HepG2 (cell line): Measurements from ENCODE around the gene MPI. TPM values are rescaled to one million over a fixed set of nuclear protein-coding genes. Genes with fewer than 3 reads are reported as not detected.
A peak's percentile ranks its signal among the peaks of the same experiment; 100 is the strongest.

Experiments used
- BHLHE40 ChIP-seq: IDR thresholded peaks from 2 replicates; pipeline ENCODE4 v1.6.1; 2011; ENCODE audit warnings: low read length, improper control_type of control experiment
- BORCS8-MEF2B ChIP-seq: sonication (generic); formaldehyde crosslinking; IDR thresholded peaks from 2 replicates; pipeline ENCODE4 v1.8.0; 2022; ENCODE audit warnings: mild to moderate bottlenecking, missing genetic modification reagents
- BRD4 ChIP-seq: sonication (generic); formaldehyde crosslinking; IDR thresholded peaks from 2 replicates; pipeline ENCODE4 v1.4.0; 2020; ENCODE audit warnings: missing genetic modification reagents
- CBX2 ChIP-seq, 2 experiments: fragments of 200-600 bp in 1 of 2; sonication (generic); formaldehyde crosslinking in 1 of 2; IDR thresholded peaks; 2 replicates each; pipeline versions ENCODE4 v1.7.0 to v1.8.1; 2018 to 2022; ENCODE audit warnings: low read depth in 2 of 2, low read length in 1 of 2, mild to moderate bottlenecking in 1 of 2, missing genetic modification reagents in 1 of 2
- CREB3 ChIP-seq: sonication (generic); formaldehyde crosslinking; IDR thresholded peaks from 2 replicates; pipeline ENCODE4 v1.5.0; 2020; ENCODE audit warnings: missing genetic modification reagents
- HOXD1 ChIP-seq: sonication (generic); formaldehyde crosslinking; IDR thresholded peaks from 2 replicates; pipeline ENCODE4 v1.5.0; 2020; ENCODE audit warnings: missing genetic modification reagents
- MXD1 ChIP-seq: sonication (generic); formaldehyde crosslinking; IDR thresholded peaks from 2 replicates; pipeline ENCODE4 v1.4.0; 2020; ENCODE audit warnings: mild to moderate bottlenecking, missing genetic modification reagents
- NR2F6 ChIP-seq, 2 experiments: IDR thresholded peaks; 2 replicates each; pipeline ENCODE4 v1.6.1; 2016; ENCODE audit warnings: antibody characterized with exemption in 1 of 2, mild to moderate bottlenecking in 1 of 2
- POLR2A ChIP-seq, 2 experiments: IDR thresholded peaks; 2 replicates each; pipeline ENCODE4 v1.6.1; 2011; ENCODE audit warnings: low read depth in 2 of 2, low read length in 2 of 2, mild to moderate bottlenecking in 1 of 2, moderate library complexity in 1 of 2; ENCODE audit not compliant: insufficient read depth in 1 of 2
- SP140L ChIP-seq: sonication (generic); formaldehyde crosslinking; IDR thresholded peaks from 2 replicates; pipeline ENCODE4 v1.4.0; 2020; ENCODE audit warnings: missing genetic modification reagents, borderline replicate concordance
- TFAP4 ChIP-seq: sonication (generic); IDR thresholded peaks from 2 replicates; pipeline ENCODE4 v1.6.1; 2016; ENCODE audit warnings: low read depth, borderline replicate concordance
- ZBTB7A ChIP-seq: sonication (generic); formaldehyde crosslinking; IDR thresholded peaks from 2 replicates; pipeline ENCODE4 v1.8.0; 2022; ENCODE audit warnings: mild to moderate bottlenecking, missing genetic modification reagents
- ZFP36L1 ChIP-seq: sonication (generic); formaldehyde crosslinking; IDR thresholded peaks from 2 replicates; pipeline ENCODE4 v1.8.0; 2022; ENCODE audit warnings: mild to moderate bottlenecking, missing genetic modification reagents, moderate library complexity
- ZNF335 ChIP-seq: sonication (generic); formaldehyde crosslinking; IDR thresholded peaks from 2 replicates; pipeline ENCODE4 v1.4.0; 2020; ENCODE audit warnings: missing genetic modification reagents
- ZNF556 ChIP-seq: sonication (generic); formaldehyde crosslinking; IDR thresholded peaks from 2 replicates; pipeline ENCODE4 v1.4.0; 2020; ENCODE audit warnings: mild to moderate bottlenecking, missing genetic modification reagents, borderline replicate concordance
- ZNF572 ChIP-seq: sonication (generic); formaldehyde crosslinking; IDR thresholded peaks from 2 replicates; pipeline ENCODE4 v1.5.1; 2020; ENCODE audit warnings: mild to moderate bottlenecking, missing genetic modification reagents
- ZNF883 ChIP-seq: sonication (generic); formaldehyde crosslinking; IDR thresholded peaks from 2 replicates; pipeline ENCODE4 v1.5.1; 2020; ENCODE audit warnings: mild to moderate bottlenecking, missing genetic modification reagents; ENCODE audit errors: not compliant biosample characterization
- polyA plus RNA-seq, 8 experiments: library from polyadenylated mRNA; depleted of rRNA in 3 of 8; stranded (reverse) in 7 of 8; unstranded in 1 of 8; fragments of >200 nt; fragmentation: Illumina TruSeq in 4 of 8; extraction: Trizol in 4 of 8; gene quantifications; 2 replicates each; pipeline versions ENCODE4 v1.2.1 to v1.2.3, GENCODE V29; 2011 to 2016; ENCODE audit warnings: low read depth in 4 of 8, missing spikeins in 1 of 8, mixed read lengths in 1 of 8; ENCODE audit not compliant: insufficient read depth in 1 of 8
- total RNA-seq, 5 experiments: library from RNA; depleted of rRNA; stranded (reverse); fragments of >200 nt; fragmentation: Illumina TruSeq; extraction: Trizol; gene quantifications; 2 replicates each; pipeline ENCODE4 v1.2.3, GENCODE V29; 2016; ENCODE audit warnings: low read depth in 1 of 5
- TF ChIP-seq, protein P1 (sequence below): sonication (generic); formaldehyde crosslinking; IDR thresholded peaks from 2 replicates; pipeline ENCODE4 v1.5.0; 2020; ENCODE audit warnings: mild to moderate bottlenecking, missing genetic modification reagents, moderate library complexity
- TF ChIP-seq, protein P2 (sequence below): sonication (generic); formaldehyde crosslinking; IDR thresholded peaks from 2 replicates; pipeline ENCODE4 v1.8.1; 2023; ENCODE audit warnings: mild to moderate bottlenecking, inconsistent platforms, moderate library complexity, missing genetic modification reagents, borderline replicate concordance
- TF ChIP-seq, protein P3 (sequence below): sonication (generic); formaldehyde crosslinking; IDR thresholded peaks from 2 replicates; pipeline ENCODE4 v1.4.0; 2020; ENCODE audit warnings: low read depth, mild to moderate bottlenecking, missing genetic modification reagents
- TF ChIP-seq, protein P4 (sequence below): sonication (generic); formaldehyde crosslinking; IDR thresholded peaks from 2 replicates; pipeline ENCODE4 v1.4.0; 2020; ENCODE audit warnings: mild to moderate bottlenecking, missing genetic modification reagents, borderline replicate concordance

MPI gene
- total and polyA plus RNA-seq, 2 of the 13 experiments (the other 11 are each of a cell fraction or from before 2014, with no cell fraction given): 36.9 to 63.5 TPM

GRCh38 chr15:74906450-74907162 is 16.8 kb downstream of the MPI start, which contains the start of gene FAM219B (continued):
- TF ChIP-seq, protein P1, sequence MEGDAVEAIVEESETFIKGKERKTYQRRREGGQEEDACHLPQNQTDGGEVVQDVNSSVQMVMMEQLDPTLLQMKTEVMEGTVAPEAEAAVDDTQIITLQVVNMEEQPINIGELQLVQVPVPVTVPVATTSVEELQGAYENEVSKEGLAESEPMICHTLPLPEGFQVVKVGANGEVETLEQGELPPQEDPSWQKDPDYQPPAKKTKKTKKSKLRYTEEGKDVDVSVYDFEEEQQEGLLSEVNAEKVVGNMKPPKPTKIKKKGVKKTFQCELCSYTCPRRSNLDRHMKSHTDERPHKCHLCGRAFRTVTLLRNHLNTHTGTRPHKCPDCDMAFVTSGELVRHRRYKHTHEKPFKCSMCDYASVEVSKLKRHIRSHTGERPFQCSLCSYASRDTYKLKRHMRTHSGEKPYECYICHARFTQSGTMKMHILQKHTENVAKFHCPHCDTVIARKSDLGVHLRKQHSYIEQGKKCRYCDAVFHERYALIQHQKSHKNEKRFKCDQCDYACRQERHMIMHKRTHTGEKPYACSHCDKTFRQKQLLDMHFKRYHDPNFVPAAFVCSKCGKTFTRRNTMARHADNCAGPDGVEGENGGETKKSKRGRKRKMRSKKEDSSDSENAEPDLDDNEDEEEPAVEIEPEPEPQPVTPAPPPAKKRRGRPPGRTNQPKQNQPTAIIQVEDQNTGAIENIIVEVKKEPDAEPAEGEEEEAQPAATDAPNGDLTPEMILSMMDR (CRISPR knock-in tag): peak; percentile 8; the same call in 1 of the 2 replicates
- no peak for TF ChIP-seq NR2F6 (IDR thresholded peaks at IDR 0.05)
- TF ChIP-seq NR2F6 (CRISPR knock-in tag; IDR thresholded peaks at IDR 0.05): no peak
- peak; percentile 28; the same call in 1 of the 2 replicates for TF ChIP-seq ZNF335 (CRISPR knock-in tag)
- no peak for TF ChIP-seq CBX2 (IDR thresholded peaks at IDR 0.05; ENCODE audit: low read depth, low read length)
- no peak; the same call in 1 of the 2 replicates for TF ChIP-seq CBX2 (CRISPR knock-in tag; IDR thresholded peaks at IDR 0.05; ENCODE audit: low read depth)
- TF ChIP-seq ZNF556 (CRISPR knock-in tag): 0 out of 2 replicates have a peak, but pooled peaks have one; percentile 11
- no peak for TF ChIP-seq ZNF883 (CRISPR knock-in tag)
- peak; percentile 43 to 85; a peak in 3 of 4 replicates for TF ChIP-seq POLR2A (IDR thresholded peaks at IDR 0.05; ENCODE audit: insufficient read depth in 1 of 2, low read depth in 2 of 2, low read length in 2 of 2)
- no peak; the same call in 1 of the 2 replicates for TF ChIP-seq TFAP4
- no peak for TF ChIP-seq ZNF572 (CRISPR knock-in tag)
- peak; percentile 66; the same call in 1 of the 2 replicates for TF ChIP-seq ZFP36L1
- peak; percentile 14; the same call in 1 of the 2 replicates for TF ChIP-seq BRD4 (CRISPR knock-in tag)
- no peak for TF ChIP-seq SP140L (CRISPR knock-in tag)
- TF ChIP-seq CREB3 (CRISPR knock-in tag): 0 out of 2 replicates have a peak, but pooled peaks have one; percentile 18
- TF ChIP-seq BHLHE40: no peak
- no peak for TF ChIP-seq ZBTB7A (CRISPR knock-in tag)
- TF ChIP-seq, protein P2, sequence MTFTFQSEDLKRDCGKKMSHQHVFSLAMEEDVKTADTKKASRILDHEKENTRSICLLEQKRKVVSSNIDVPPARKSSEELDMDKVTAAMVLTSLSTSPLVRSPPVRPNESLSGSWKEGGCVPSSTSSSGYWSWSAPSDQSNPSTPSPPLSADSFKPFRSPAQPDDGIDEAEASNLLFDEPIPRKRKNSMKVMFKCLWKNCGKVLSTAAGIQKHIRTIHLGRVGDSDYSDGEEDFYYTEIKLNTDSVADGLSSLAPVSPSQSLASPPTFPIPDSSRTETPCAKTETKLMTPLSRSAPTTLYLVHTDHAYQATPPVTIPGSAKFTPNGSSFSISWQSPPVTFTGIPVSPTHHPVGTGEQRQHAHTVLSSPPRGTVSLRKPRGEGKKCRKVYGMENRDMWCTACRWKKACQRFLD (CRISPR knock-in tag): no peak
- TF ChIP-seq, protein P3, sequence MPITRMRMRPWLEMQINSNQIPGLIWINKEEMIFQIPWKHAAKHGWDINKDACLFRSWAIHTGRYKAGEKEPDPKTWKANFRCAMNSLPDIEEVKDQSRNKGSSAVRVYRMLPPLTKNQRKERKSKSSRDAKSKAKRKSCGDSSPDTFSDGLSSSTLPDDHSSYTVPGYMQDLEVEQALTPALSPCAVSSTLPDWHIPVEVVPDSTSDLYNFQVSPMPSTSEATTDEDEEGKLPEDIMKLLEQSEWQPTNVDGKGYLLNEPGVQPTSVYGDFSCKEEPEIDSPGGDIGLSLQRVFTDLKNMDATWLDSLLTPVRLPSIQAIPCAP: no peak
- no peak; the same call in 1 of the 2 replicates for TF ChIP-seq BORCS8-MEF2B
- TF ChIP-seq HOXD1 (CRISPR knock-in tag): no peak
- TF ChIP-seq MXD1 (CRISPR knock-in tag): peak; percentile 70
- TF ChIP-seq, protein P4, sequence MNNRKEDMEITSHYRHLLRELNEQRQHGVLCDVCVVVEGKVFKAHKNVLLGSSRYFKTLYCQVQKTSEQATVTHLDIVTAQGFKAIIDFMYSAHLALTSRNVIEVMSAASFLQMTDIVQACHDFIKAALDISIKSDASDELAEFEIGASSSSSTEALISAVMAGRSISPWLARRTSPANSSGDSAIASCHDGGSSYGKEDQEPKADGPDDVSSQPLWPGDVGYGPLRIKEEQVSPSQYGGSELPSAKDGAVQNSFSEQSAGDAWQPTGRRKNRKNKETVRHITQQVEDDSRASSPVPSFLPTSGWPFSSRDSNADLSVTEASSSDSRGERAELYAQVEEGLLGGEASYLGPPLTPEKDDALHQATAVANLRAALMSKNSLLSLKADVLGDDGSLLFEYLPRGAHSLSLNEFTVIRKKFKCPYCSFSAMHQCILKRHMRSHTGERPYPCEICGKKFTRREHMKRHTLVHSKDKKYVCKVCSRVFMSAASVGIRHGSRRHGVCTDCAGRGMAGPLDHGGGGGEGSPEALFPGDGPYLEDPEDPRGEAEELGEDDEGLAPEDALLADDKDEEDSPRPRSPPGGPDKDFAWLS: no peak
